DND-41 (cell line): Measurements from ENCODE around the gene IQSEC1.

Experiments
- ATAC-seq: fragments of 200-7000 bp; cut with Tn5 transposase; 3 replicates; pipeline ENCODE4 v1.9.1; 2021; ENCODE audit warnings: low read depth; ENCODE audit not compliant: insufficient read depth
- DNase-seq: peaks from one replicate; pipeline ENCODE4 v3.0.0-alpha.2; 2020
- H2AFZ ChIP-seq: 2 replicates; pipeline ENCODE4 v1.6.0; 2012; ENCODE audit warnings: low read depth, low read length
- H3K27ac ChIP-seq: 2 replicates; pipeline ENCODE4 v1.5.1; 2012; ENCODE audit warnings: low read length, inconsistent platforms
- H3K27me3 ChIP-seq: fragments of 200-600 bp; sonication (generic); 2 replicates; pipeline ENCODE4 v1.6.0; 2012; ENCODE audit warnings: low read length, mild to moderate bottlenecking, inconsistent platforms; ENCODE audit not compliant: insufficient read depth, poor library complexity
- H3K36me3 ChIP-seq: 2 replicates; pipeline ENCODE4 v1.5.1; 2012; ENCODE audit warnings: low read length, inconsistent platforms; ENCODE audit not compliant: insufficient read depth
- H3K4me1 ChIP-seq: 2 replicates; pipeline ENCODE4 v1.5.1; 2012; ENCODE audit warnings: mild to moderate bottlenecking, low read length; ENCODE audit not compliant: insufficient read depth
- H3K4me2 ChIP-seq: 2 replicates; pipeline ENCODE4 v1.6.0; 2012; ENCODE audit warnings: mild to moderate bottlenecking, moderate library complexity, low read length, inconsistent platforms; ENCODE audit not compliant: insufficient read depth
- H3K4me3 ChIP-seq, 2 experiments: fragments of 200-600 bp in 1 of 2; shearing (Covaris generic) in 1 of 2; 2 replicates each; pipeline ENCODE4 v1.5.1; 2012 to 2016; ENCODE audit warnings: inconsistent platforms in 2 of 2, low read length in 2 of 2, mild to moderate bottlenecking in 2 of 2, low read depth in 1 of 2, moderate library complexity in 1 of 2
- H3K79me2 ChIP-seq: 2 replicates; pipeline ENCODE4 v1.6.0; 2012; ENCODE audit warnings: low read length, inconsistent platforms; ENCODE audit not compliant: insufficient read depth
- H3K9ac ChIP-seq: 2 replicates; pipeline ENCODE4 v1.6.0; 2012; ENCODE audit warnings: low read depth, mild to moderate bottlenecking, inconsistent platforms, low read length, moderate library complexity
- H3K9me3 ChIP-seq: 2 replicates; pipeline ENCODE4 v1.5.1; 2012; ENCODE audit warnings: low read length, moderate library complexity, mild to moderate bottlenecking, inconsistent platforms; ENCODE audit not compliant: insufficient read depth, severe bottlenecking
- H4K20me1 ChIP-seq: 2 replicates; pipeline ENCODE4 v1.6.0; 2012; ENCODE audit warnings: low read length; ENCODE audit not compliant: insufficient read depth
- CTCF ChIP-seq: IDR thresholded peaks from 2 replicates; pipeline ENCODE4 v1.5.1; 2012; ENCODE audit warnings: borderline replicate concordance, low read length, moderate library complexity, mild to moderate bottlenecking; ENCODE audit not compliant: poor library complexity, severe bottlenecking; ENCODE audit errors: extremely low read depth
- EZH2 ChIP-seq: IDR thresholded peaks from 3 replicates; pipeline ENCODE4 v1.6.1; 2012; ENCODE audit warnings: borderline replicate concordance, low read depth, mild to moderate bottlenecking, moderate library complexity, low read length, inconsistent platforms; ENCODE audit not compliant: severe bottlenecking

IQSEC1 gene

DNA sequence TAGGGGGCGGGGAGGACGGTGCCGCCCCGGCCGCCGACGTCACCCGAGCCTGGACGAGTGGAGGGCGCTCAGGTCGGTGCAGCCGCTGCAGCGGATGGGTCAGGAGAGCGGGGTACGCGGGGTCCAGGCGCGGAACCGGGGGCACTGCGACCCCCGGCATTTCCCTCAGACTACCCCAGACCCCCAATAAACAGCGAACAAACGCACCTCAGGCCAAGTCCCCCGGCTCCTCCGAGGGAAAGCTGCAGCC, 78.9 kb downstream of the IQSEC1 start:
- Histone ChIP-seq H2AFZ (peak overlapping the region; percentile 97), H3K27ac (peak overlapping the region; percentile 87), H3K4me3 (peak overlapping the region; percentile 97 to 98), H3K9ac (peak overlapping the region; percentile 94), H3K36me3 (no peaks in the 10 kb centered on the region; the same call in 1 of the 2 replicates), H3K79me2 (no peaks in the 10 kb centered on the region), H3K4me1 (peaks cover 23% of the 10 kb centered on the region), H3K4me2 (peak overlapping the region; percentile 99), H3K9me3 (no peaks in the 10 kb centered on the region), H4K20me1 (0 out of 2 replicates have a peak, but pooled peaks cover 2% of the 10 kb centered on the region), H3K27me3 (no peaks in the 10 kb centered on the region)
- TF ChIP-seq EZH2 (no peak), CTCF (no peak)
- no peak for DNase-seq
- no peak for ATAC-seq

DNA sequence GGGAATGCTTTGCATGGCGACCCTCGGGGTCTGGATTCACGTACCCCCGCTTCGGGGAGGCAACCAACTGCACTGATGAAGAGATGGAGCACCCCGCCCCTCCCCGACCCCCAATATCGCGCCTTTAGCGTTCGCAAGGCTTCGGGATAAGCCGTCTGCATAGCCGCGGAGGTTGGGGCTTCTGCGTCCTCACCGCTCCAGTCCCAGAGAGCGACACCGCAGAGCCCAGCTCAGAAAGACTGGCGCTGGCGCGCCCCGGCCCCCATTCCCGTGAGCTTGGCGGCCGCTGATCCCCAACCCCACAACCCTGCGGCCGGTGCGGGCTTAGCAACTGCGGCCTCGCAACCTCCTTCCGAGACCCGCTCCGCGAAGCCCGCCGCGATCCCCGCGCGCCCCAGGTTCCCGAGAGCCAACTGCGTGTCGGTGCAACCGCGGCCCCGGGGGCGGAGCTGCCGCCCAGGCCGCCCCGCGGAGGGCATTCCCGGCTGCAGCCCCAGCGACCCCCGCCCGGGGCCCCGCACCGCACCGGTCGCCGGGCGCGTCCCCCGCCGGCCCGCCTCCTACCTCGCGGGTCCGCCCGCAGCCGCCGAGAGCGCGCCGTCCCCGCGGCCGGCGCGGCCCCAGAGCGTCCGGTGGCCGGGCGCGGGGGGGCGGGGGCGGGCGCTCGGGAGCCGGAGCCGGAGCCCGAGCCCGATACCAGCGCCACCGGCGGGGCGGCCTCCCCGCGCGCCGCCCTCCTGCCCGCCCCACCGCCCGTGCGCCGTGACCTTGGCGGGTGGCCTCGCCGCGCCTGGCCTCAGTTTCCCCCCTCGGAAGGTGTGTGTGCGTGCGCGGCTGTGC, 79.5 kb downstream of the IQSEC1 start:
- Histone ChIP-seq H3K79me2 (no peaks in the 10 kb centered on the region), H2AFZ (peak overlapping the region; percentile 97), H3K9me3 (no peaks in the 10 kb centered on the region), H3K9ac (peak overlapping the region; percentile 94), H3K4me2 (peak overlapping the region; percentile 99), H3K4me3 (peak overlapping the region; percentile 97 to 98; a peak in 3 of 4 replicates), H4K20me1 (0 out of 2 replicates have a peak, but pooled peaks cover 2% of the 10 kb centered on the region), H3K36me3 (no peaks in the 10 kb centered on the region; the same call in 1 of the 2 replicates), H3K4me1 (peaks cover 23% of the 10 kb centered on the region), H3K27me3 (no peaks in the 10 kb centered on the region), H3K27ac (peak overlapping the region; percentile 87; the same call in 1 of the 2 replicates)
- ATAC-seq (no peak), DNase-seq (no peak)
- no peak for TF ChIP-seq EZH2
- TF ChIP-seq CTCF, result no peak

- Histone ChIP-seq H3K4me3 (no peak overlapping the region), H3K4me2 (no peak overlapping the region), H3K36me3 (no peaks in the 10 kb centered on the region; the same call in 1 of the 2 replicates), H2AFZ (no peak overlapping the region), H3K9me3 (no peaks in the 10 kb centered on the region), H3K27me3 (no peaks in the 10 kb centered on the region), H4K20me1 (0 out of 2 replicates have a peak, but pooled peaks cover 2% of the 10 kb centered on the region), H3K79me2 (no peaks in the 10 kb centered on the region), H3K4me1 (peaks cover 23% of the 10 kb centered on the region), H3K9ac (no peak overlapping the region), H3K27ac (no peak overlapping the region)
- TF ChIP-seq CTCF (peak; percentile 26), EZH2 (no peak)
- no peak for ATAC-seq
- no peak for DNase-seq
Observed at GRCh38 chr3:12992629-12993516, 80.4 kb downstream of the IQSEC1 start.
